AG09319 (cell line): ENCODE data around the gene PIK3R3.

Source experiments
- DNase-seq: peaks from one replicate; pipeline ENCODE4 v3.0.0-alpha.2; 2010; ENCODE audit warnings: low read depth; ENCODE audit errors: extremely low read depth
- TF ChIP-seq, protein P1 (sequence below): IDR thresholded peaks from 2 replicates; pipeline ENCODE4 v1.5.1; 2011; ENCODE audit warnings: low read depth, mild to moderate bottlenecking, inconsistent platforms, low read length, moderate library complexity

The PIK3R3 gene

DNA sequence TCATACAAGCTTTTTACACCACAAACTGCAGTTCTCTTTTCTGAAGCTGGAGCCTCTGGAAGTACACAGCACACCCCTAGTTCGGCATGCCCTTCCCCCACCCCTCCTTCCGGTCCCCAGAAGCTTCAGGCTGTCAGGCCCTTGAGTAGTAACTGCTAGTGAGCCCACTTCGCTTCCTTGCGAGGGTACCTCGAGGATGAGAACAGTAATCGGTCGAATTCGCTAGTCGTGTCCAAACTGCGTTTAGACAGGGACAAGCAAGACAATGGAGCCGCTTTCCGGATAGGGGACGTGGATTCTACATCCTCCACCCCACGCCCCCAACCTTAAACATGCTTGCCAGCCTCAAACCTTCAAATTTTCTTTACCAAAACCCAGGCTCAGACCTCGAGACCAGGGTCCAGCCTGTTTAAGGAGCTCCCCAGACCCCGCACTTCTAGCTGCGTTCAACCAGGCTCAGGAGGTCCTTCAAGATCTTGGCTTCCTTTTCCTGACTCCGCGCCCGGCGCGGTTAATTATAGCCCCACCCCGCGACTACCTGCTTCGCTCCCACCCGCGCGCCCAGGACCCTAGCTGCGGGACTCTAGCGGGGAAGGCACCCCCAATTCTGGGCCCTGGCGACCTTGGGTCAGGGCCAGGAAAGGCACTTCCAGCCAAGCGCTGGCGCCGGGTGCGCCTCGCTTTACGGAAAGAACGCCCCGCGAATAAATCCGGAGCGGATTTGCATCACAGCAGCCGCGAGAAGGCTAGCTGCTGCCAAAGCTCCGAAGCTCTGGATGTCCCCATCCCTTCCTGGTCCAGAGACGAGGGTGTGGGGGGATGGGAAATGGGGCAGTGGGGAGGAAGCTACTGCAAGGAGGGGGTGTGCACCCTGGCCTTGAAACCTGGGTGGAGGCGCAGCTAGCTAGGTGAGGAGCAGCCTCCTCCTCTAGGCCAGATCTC, 34.4 kb upstream of the PIK3R3 start:
- TF ChIP-seq, protein P1, sequence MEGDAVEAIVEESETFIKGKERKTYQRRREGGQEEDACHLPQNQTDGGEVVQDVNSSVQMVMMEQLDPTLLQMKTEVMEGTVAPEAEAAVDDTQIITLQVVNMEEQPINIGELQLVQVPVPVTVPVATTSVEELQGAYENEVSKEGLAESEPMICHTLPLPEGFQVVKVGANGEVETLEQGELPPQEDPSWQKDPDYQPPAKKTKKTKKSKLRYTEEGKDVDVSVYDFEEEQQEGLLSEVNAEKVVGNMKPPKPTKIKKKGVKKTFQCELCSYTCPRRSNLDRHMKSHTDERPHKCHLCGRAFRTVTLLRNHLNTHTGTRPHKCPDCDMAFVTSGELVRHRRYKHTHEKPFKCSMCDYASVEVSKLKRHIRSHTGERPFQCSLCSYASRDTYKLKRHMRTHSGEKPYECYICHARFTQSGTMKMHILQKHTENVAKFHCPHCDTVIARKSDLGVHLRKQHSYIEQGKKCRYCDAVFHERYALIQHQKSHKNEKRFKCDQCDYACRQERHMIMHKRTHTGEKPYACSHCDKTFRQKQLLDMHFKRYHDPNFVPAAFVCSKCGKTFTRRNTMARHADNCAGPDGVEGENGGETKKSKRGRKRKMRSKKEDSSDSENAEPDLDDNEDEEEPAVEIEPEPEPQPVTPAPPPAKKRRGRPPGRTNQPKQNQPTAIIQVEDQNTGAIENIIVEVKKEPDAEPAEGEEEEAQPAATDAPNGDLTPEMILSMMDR: no peak
- no peak for DNase-seq

DNA sequence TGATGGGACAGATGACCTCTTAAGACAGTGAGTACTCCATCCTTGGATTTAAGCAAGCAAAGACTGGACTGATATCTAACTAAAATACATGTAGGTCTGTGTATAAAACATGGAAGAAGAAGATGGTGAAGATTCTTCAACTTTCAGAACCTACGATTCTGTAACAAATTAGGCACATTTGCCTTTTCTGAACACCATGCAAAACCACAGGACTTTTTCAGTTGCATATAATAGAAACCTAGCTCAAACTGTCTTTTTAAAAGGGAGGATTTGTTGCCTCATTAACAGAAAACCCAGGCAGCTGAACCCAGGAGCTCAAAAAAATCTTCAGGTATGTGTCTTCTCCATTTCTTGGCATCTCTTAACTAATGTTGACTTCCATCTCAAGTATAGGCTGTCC, 27.8 kb upstream of the PIK3R3 start:
- DNase-seq: no peak
- TF ChIP-seq, protein P1: no peak

DNA sequence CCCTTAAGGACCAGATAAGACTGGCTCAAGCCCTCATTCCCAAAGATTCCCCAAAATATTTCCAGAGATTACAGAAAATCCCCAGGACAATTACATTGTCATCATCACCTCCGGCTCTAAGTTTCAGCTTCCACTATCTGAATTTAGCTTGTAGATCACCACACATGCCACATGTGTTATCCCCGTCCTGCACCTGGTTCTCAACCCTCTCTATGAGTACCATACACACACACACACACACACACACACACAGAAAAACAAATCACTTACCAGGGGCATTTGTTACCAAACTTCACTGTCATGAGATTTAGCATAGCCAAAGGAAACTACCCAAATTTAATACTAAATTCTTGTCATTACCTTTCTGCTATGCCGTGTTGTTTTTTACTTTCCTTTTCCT, 27.1 kb upstream of the PIK3R3 start:
- DNase-seq: no peak
- TF ChIP-seq, protein P1: no peak

DNA sequence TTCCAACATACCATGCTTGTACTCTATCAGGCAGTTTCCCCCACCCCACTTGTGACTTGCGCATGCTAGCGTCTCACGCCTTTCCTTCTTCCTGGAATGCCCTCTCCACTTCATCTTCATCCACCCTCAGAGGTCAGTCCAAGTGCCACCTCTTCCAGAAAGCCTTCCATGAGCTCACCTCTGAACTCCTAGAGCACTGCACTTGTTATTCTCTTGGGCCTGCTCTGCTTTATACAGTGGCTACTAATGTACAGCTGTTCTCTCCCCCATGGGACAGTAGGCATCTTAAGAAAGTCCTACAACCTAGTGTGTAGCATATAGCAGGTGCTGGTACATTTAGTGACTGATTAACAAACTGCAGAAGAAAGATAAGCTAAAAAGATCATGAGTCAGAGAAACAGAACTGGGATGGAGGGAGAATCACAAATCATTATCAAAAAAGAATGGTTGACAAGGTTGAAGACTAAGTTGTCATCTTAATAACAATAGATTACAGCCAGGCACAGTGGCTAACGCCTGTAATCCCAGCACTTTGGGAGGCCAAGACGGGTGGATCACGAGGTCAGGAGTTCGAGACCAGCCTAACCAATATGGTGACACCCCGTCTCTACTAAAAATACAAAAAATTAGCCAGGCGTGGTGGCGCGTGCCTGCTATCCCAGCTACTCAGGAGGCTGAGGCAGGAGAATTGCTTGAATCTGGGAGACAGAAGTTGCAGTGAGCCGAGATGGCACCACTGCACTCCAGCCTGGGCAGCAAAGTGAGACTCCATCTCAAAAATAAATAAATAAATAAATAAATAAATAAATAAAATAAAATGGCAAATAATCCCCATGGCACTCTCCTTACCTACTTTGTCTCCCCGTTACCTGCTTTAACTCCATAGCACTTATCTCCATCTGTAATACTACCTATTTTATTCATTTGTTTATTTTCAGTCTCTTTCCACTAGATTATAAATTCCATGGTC, 26.2 kb upstream of the PIK3R3 start:
- DNase-seq: no peak
- TF ChIP-seq, protein P1: no peak

DNA sequence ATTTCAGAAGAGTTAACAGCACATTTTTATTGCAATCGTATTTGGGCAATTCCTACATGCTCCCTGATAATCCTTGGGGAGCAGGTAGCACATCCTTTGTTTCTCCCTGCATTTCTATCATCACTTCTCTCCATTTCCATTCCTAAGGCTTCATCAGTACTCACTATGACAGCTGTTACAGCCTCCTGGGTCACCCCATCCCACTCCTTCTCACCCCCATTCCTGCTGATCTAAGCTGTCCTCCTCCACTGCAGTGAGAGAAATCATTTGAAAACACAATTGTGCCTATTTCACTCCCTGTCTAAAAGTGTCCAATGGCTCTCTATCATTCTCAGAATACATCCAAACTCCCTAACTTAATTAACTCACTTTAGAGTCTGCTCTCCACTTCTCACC, 25.5 kb upstream of the PIK3R3 start:
- TF ChIP-seq, protein P1: no peak
- DNase-seq: no peak

DNA sequence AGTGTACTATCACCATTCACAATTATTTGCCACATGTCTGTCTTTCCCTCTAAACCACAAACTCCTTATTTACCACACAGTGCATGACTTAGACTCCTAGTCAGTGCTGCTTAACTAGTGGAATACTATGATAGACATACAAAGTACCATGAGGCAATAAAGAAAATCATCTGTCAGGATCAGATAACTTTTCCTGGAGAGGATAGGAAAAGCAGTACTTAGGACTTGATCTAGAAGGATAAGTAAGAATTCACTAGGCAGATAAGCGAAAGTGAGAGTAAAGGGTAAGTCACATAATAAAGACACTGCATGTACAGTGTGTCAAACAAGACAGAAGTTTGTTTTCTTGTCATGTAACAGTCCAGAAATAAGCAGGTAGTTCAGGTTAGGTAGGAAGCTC, 21.3 kb upstream of the PIK3R3 start:
- no peak for DNase-seq
- TF ChIP-seq, protein P1: no peak
